Breast epithelium (tissue), 4 donors: ENCODE measurements around the gene RPL10L. TPM values are rescaled to one million over a fixed set of nuclear protein-coding genes. Genes with fewer than 3 reads are reported as not detected.

Experiments used
- DNase-seq, 2 donors: peaks; one replicate each; pipeline ENCODE4 v3.0.0-alpha.2; 2019; ENCODE audit warnings: low spot score in 2 of 2
- H3K27ac ChIP-seq, 2 donors: fragments of 200-600 bp; sonication (generic) in 1 of 2; one replicate each; pipeline ENCODE4 v1.5.1; 2016 to 2019; ENCODE audit warnings: mild to moderate bottlenecking in 1 of 2
- H3K27me3 ChIP-seq, 2 donors: fragments of 200-600 bp; sonication (generic) in 1 of 2; one replicate each; pipeline versions ENCODE4 v1.5.1 to v1.6.0; 2017 to 2019; ENCODE audit warnings: control low read depth in 1 of 2, mild to moderate bottlenecking in 1 of 2
- H3K36me3 ChIP-seq: fragments of 200-600 bp; one replicate; pipeline ENCODE4 v1.5.1; 2019
- H3K4me1 ChIP-seq, 2 donors: fragments of 200-600 bp; sonication (generic); one replicate each; pipeline ENCODE4 v1.5.1; 2016 to 2019; ENCODE audit warnings: control low read depth in 1 of 2
- H3K4me3 ChIP-seq, 3 donors: fragments of 200-600 bp; sonication (generic); 1 replicate in 2 of 3; 2 replicates in 1 of 3; pipeline ENCODE4 v1.5.1; 2016 to 2019; ENCODE audit warnings: mild to moderate bottlenecking in 3 of 3, moderate library complexity in 2 of 3
- H3K9me3 ChIP-seq, 2 donors: fragments of 200-600 bp; sonication (generic) in 1 of 2; one replicate each; pipeline ENCODE4 v1.5.1; 2016 to 2019; ENCODE audit warnings: control low read depth in 1 of 2
- POLR2A ChIP-seq: fragments of 450-650 bp; IDR thresholded peaks from one replicate; pipeline ENCODE4 v1.6.1; 2016; ENCODE audit warnings: antibody characterized with exemption, mild to moderate bottlenecking, moderate library complexity
- POLR2AphosphoS5 ChIP-seq, 3 donors: sonication (generic); formaldehyde crosslinking; IDR thresholded peaks; one replicate each; pipeline ENCODE4 v1.6.1; 2017; ENCODE audit warnings: antibody characterized with exemption in 3 of 3
- intact Hi-C: fragments of 100-400 bp; cut with DNase I; formaldehyde crosslinking; loops from one replicate; pipeline ENCODE4 v1.15.1; 2023; ENCODE audit warnings: low total_unique reads
- total RNA-seq, 3 donors: library from RNA; depleted of rRNA; stranded (reverse); fragments of >200 nt; gene quantifications; one replicate each; pipeline ENCODE4 v1.1.0, GENCODE V29; 2016
- TF ChIP-seq, protein P1 (sequence below), 3 donors: fragments of 450-650 bp; IDR thresholded peaks; one replicate each; pipeline ENCODE4 v1.5.1; 2016 to 2017; ENCODE audit warnings: antibody characterized with exemption in 3 of 3, mild to moderate bottlenecking in 3 of 3, moderate library complexity in 3 of 3

The RPL10L gene
- total RNA-seq, 3 donors from 2014 or later, result not detected

- DNase-seq, result no peak
- Histone ChIP-seq H3K27ac (no peak overlapping the region), H3K4me1 (no peaks in the 10 kb centered on the region), H3K27me3 (no peaks in the 10 kb centered on the region), H3K9me3 (peaks cover 0 to 8% of the 10 kb centered on the region in 2 donors), H3K36me3 (no peaks in the 10 kb centered on the region), H3K4me3 (no peak overlapping the region)
- TF ChIP-seq POLR2AphosphoS5 (IDR thresholded peaks at IDR 0.05) (no peak), POLR2A (no peak)
- TF ChIP-seq, protein P1, sequence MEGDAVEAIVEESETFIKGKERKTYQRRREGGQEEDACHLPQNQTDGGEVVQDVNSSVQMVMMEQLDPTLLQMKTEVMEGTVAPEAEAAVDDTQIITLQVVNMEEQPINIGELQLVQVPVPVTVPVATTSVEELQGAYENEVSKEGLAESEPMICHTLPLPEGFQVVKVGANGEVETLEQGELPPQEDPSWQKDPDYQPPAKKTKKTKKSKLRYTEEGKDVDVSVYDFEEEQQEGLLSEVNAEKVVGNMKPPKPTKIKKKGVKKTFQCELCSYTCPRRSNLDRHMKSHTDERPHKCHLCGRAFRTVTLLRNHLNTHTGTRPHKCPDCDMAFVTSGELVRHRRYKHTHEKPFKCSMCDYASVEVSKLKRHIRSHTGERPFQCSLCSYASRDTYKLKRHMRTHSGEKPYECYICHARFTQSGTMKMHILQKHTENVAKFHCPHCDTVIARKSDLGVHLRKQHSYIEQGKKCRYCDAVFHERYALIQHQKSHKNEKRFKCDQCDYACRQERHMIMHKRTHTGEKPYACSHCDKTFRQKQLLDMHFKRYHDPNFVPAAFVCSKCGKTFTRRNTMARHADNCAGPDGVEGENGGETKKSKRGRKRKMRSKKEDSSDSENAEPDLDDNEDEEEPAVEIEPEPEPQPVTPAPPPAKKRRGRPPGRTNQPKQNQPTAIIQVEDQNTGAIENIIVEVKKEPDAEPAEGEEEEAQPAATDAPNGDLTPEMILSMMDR (IDR thresholded peaks at IDR 0.05), result no peak
- intact Hi-C loops, result no loop called here
These were observed 10.1 kb upstream of the RPL10L start for GRCh38 chr14:46661728-46662127.

DNA sequence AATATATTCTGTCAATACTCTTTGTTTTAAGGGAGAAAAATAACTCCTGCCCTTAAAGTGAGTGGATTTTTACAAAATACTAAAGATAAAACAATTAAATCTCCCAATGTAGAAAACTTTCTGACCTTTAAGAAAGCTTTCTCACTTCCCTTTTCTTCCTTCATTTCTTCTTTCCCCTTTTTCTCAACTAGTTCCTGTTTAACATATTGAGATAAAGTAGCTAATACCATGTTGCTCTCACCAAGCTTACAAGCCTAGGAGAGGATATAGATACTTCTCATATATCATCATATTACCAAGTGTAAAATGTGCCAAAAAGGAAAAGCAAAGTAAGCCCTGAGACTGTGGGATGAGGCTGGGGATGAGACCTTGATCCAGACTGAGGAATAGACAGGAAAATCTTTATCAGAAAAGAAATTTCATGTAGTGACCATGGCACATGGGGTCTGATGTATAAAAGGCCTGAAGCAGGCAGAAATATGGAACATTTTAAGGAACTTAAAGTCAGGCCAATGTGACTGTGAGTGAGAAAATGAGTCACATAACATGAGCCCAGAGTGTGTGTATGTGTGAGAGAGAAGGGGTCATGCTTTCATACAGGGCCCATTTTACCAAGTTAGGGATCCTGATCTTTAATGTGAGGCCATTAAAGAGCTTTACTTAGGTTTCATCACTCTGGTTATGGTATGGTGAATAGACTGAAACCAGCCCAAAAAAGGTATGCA, 1.6 kb upstream of the RPL10L start:
- peaks cover 0 to 9% of the 10 kb centered on the region in 2 donors for H3K9me3 ChIP-seq
- TF ChIP-seq POLR2A (no peak), POLR2AphosphoS5 (IDR thresholded peaks at IDR 0.05) (no peak)
- TF ChIP-seq, protein P1 (IDR thresholded peaks at IDR 0.05), result no peak
- no peak overlapping the region for H3K27ac ChIP-seq
- no peaks in the 10 kb centered on the region for H3K4me1 ChIP-seq
- H3K27me3 ChIP-seq, result no peaks in the 10 kb centered on the region
- H3K36me3 ChIP-seq, result no peaks in the 10 kb centered on the region
- no peak overlapping the region for H3K4me3 ChIP-seq
- DNase-seq, result no peak
- intact Hi-C loops, result no loop called here

DNA sequence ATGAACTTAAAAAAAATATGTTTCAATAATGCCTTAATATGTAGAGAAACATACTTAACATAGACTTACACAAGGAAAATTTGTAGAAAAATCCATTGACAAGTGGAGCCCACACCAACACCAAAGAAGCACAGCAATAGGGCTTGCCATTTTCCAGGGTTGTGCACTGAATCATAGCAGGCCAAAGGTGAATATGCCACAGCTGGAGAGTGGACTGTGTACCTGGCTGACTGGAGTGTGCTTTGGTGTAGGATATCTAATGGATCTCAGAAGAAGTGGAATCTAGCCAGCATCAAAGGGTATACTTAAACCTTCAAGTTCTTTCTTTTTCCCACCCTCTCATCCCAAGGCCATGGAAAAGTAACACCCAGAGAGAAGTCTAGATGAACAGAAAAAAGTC, 4.8 kb downstream of the RPL10L start:
- Histone ChIP-seq H3K27ac (no peak overlapping the region), H3K9me3 (peaks cover 0 to 8% of the 10 kb centered on the region in 2 donors), H3K4me3 (no peak overlapping the region), H3K36me3 (no peaks in the 10 kb centered on the region), H3K4me1 (no peaks in the 10 kb centered on the region), H3K27me3 (no peaks in the 10 kb centered on the region)
- TF ChIP-seq POLR2AphosphoS5 (IDR thresholded peaks at IDR 0.05) (no peak), POLR2A (no peak)
- TF ChIP-seq, protein P1 (IDR thresholded peaks at IDR 0.05), result no peak
- no peak for DNase-seq
- intact Hi-C loops, result no loop called here

GRCh38 chr14:46626876-46627275, 24.7 kb downstream of the RPL10L start:
- intact Hi-C loops, result no loop called here
- no peaks in the 10 kb centered on the region for H3K36me3 ChIP-seq
- DNase-seq, result no peak
- H3K4me1 ChIP-seq, result no peaks in the 10 kb centered on the region
- TF ChIP-seq, protein P1 (IDR thresholded peaks at IDR 0.05), result no peak
- no peak overlapping the region for H3K4me3 ChIP-seq
- H3K27ac ChIP-seq, result no peak overlapping the region
- H3K9me3 ChIP-seq, result no peaks in the 10 kb centered on the region
- H3K27me3 ChIP-seq, result no peaks in the 10 kb centered on the region
